Measurements from ENCODE around the gene KCNS1. TPM values are rescaled to one million over a fixed set of nuclear protein-coding genes. Genes with fewer than 3 reads are reported as not detected.

Gene KCNS1
- total and polyA plus RNA-seq, 4 donors, result 0.45 to 3.0 (median 1.3) TPM

- TF ChIP-seq, protein P1, sequence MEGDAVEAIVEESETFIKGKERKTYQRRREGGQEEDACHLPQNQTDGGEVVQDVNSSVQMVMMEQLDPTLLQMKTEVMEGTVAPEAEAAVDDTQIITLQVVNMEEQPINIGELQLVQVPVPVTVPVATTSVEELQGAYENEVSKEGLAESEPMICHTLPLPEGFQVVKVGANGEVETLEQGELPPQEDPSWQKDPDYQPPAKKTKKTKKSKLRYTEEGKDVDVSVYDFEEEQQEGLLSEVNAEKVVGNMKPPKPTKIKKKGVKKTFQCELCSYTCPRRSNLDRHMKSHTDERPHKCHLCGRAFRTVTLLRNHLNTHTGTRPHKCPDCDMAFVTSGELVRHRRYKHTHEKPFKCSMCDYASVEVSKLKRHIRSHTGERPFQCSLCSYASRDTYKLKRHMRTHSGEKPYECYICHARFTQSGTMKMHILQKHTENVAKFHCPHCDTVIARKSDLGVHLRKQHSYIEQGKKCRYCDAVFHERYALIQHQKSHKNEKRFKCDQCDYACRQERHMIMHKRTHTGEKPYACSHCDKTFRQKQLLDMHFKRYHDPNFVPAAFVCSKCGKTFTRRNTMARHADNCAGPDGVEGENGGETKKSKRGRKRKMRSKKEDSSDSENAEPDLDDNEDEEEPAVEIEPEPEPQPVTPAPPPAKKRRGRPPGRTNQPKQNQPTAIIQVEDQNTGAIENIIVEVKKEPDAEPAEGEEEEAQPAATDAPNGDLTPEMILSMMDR (IDR thresholded peaks at IDR 0.05; ENCODE audit: control extremely low read depth, extremely low read depth), result no peak
- H3K4me3 ChIP-seq, result no peak overlapping the region
- H3K9me3 ChIP-seq (ENCODE audit: control insufficient read depth in 4 of 4, insufficient read depth in 3 of 4, low read length in 3 of 4), result peaks cover 0 to 5% (median 0%) of the 10 kb centered on the region in 4 donors
- WGBS, 2 donors, result 93 to 96% methylated on average over 2 of the region's 2 CpGs
- ATAC-seq (ENCODE audit: insufficient read depth, low FRiP score) (no peak), DNase-seq (no peak)
- peak overlapping the region in 1 of 2 donors; percentile 6 for H3K9ac ChIP-seq (ENCODE audit: insufficient read depth in 1 of 2, low read length in 2 of 2)
- peaks cover 0 to 10% (median 0%) of the 10 kb centered on the region in 5 donors for H3K4me1 ChIP-seq (ENCODE audit: control insufficient read depth in 5 of 5, insufficient read depth in 5 of 5, low read length in 5 of 5)
- peaks cover 0 to 4% (median 0%) of the 10 kb centered on the region in 4 donors for H3K36me3 ChIP-seq (ENCODE audit: control insufficient read depth in 4 of 4, insufficient read depth in 4 of 4, low read length in 4 of 4)
- no peak overlapping the region for H3K27ac ChIP-seq (ENCODE audit: low read depth in 1 of 2, low read length in 1 of 2)
- H3K27me3 ChIP-seq (ENCODE audit: control insufficient read depth in 3 of 3, insufficient read depth in 3 of 3, low read length in 2 of 3), result peaks cover 3 to 28% (median 25%) of the 10 kb centered on the region in 3 donors
These were observed 6.7 kb downstream of the KCNS1 start for GRCh38 chr20:45094201-45094600.

- no peak overlapping the region for H3K27ac ChIP-seq (ENCODE audit: low read depth in 1 of 2, low read length in 1 of 2)
- H3K36me3 ChIP-seq (ENCODE audit: control insufficient read depth in 4 of 4, insufficient read depth in 4 of 4, low read length in 4 of 4), result peaks cover 0 to 4% (median 0%) of the 10 kb centered on the region in 4 donors
- no peak overlapping the region for H3K4me3 ChIP-seq
- ATAC-seq (ENCODE audit: insufficient read depth, low FRiP score), result no peak
- H3K27me3 ChIP-seq (ENCODE audit: control insufficient read depth in 3 of 3, insufficient read depth in 3 of 3, low read length in 2 of 3), result peaks cover 3 to 21% (median 18%) of the 10 kb centered on the region in 3 donors
- TF ChIP-seq, protein P1 (IDR thresholded peaks at IDR 0.05; ENCODE audit: control extremely low read depth, extremely low read depth), result no peak
- 91 to 94% methylated on average over 7 of the region's 7 CpGs for WGBS, 2 donors
- DNase-seq, result no peak
- no peak overlapping the region for H3K9ac ChIP-seq (ENCODE audit: insufficient read depth in 1 of 2, low read length in 2 of 2)
- H3K4me1 ChIP-seq (ENCODE audit: control insufficient read depth in 5 of 5, insufficient read depth in 5 of 5, low read length in 5 of 5), result peaks cover 0 to 5% (median 0%) of the 10 kb centered on the region in 5 donors
- peaks cover 0 to 5% (median 0%) of the 10 kb centered on the region in 4 donors for H3K9me3 ChIP-seq (ENCODE audit: control insufficient read depth in 4 of 4, insufficient read depth in 3 of 4, low read length in 3 of 4)
These were observed 8.0 kb downstream of the KCNS1 start for GRCh38 chr20:45092898-45093297.

DNA sequence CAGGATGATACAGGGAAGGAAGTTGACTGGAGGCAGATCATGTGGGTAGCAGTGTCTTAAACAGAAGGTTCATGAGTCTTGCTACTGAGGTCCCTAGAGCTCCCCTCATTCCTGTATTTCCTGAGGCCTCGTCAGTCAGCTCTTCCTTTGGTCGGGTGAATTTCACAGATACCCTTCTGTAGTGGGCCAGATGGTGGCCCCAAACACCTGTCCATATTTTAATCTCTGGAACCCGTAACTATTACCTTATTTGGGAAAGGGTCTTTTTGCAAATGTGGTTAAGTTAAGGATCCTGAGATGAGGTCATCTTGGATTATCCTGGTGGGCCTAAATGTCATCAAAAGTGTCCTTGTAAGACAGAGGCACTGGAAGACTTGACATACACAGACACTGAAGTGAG, 9.6 kb downstream of the KCNS1 start:
- peaks cover 0 to 6% (median 4%) of the 10 kb centered on the region in 3 donors for H3K27me3 ChIP-seq (ENCODE audit: control insufficient read depth in 3 of 3, insufficient read depth in 3 of 3, low read length in 2 of 3)
- H3K4me3 ChIP-seq, result no peak overlapping the region
- H3K4me1 ChIP-seq (ENCODE audit: control insufficient read depth in 5 of 5, insufficient read depth in 5 of 5, low read length in 5 of 5), result peaks cover 0 to 3% (median 0%) of the 10 kb centered on the region in 5 donors
- no peak overlapping the region for H3K27ac ChIP-seq (ENCODE audit: low read depth in 1 of 2, low read length in 1 of 2)
- H3K9ac ChIP-seq (ENCODE audit: insufficient read depth in 1 of 2, low read length in 2 of 2), result no peak overlapping the region
- 82 to 86% methylated on average over 3 of the region's 3 CpGs for WGBS, 2 donors
- TF ChIP-seq, protein P1 (IDR thresholded peaks at IDR 0.05; ENCODE audit: control extremely low read depth, extremely low read depth), result no peak
- H3K36me3 ChIP-seq (ENCODE audit: control insufficient read depth in 4 of 4, insufficient read depth in 4 of 4, low read length in 4 of 4), result peaks cover 0 to 4% (median 0%) of the 10 kb centered on the region in 4 donors
- peaks cover 0 to 2% (median 0%) of the 10 kb centered on the region in 4 donors for H3K9me3 ChIP-seq (ENCODE audit: control insufficient read depth in 4 of 4, insufficient read depth in 3 of 4, low read length in 3 of 4)
- no peak for DNase-seq
- no peak for ATAC-seq (ENCODE audit: insufficient read depth, low FRiP score)

DNA sequence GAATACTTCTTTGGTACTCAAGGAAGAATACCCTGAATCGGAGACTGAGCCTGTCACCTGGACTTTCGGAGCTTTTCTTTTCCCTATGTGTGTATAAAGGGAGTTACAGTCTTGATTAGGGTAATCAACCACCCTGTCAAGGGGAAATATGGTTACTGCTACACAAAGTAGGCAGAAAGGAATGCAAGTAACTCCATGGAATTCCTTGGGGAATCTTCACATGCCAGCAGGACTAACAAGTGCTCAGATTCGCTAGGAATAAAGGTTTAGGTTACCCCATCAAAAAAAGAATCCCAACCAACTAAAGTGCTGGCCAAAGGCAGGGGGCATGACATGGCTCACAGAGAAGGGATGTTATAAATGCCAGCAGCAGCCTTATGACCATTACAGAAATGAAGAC, 10.4 kb downstream of the KCNS1 start:
- ATAC-seq (ENCODE audit: insufficient read depth, low FRiP score) (no peak), DNase-seq (no peak)
- TF ChIP-seq, protein P1 (IDR thresholded peaks at IDR 0.05; ENCODE audit: control extremely low read depth, extremely low read depth), result no peak
- Histone ChIP-seq H3K27me3 (ENCODE audit: control insufficient read depth in 3 of 3, insufficient read depth in 3 of 3, low read length in 2 of 3) (no peaks in the 10 kb centered on the region), H3K9me3 (ENCODE audit: control insufficient read depth in 4 of 4, insufficient read depth in 3 of 4, low read length in 3 of 4) (peaks cover 0 to 2% (median 0%) of the 10 kb centered on the region in 4 donors), H3K9ac (ENCODE audit: insufficient read depth in 1 of 2, low read length in 2 of 2) (no peak overlapping the region), H3K36me3 (ENCODE audit: control insufficient read depth in 4 of 4, insufficient read depth in 4 of 4, low read length in 4 of 4) (peaks cover 0 to 4% (median 0%) of the 10 kb centered on the region in 4 donors), H3K4me3 (no peak overlapping the region), H3K27ac (ENCODE audit: low read depth in 1 of 2, low read length in 1 of 2) (no peak overlapping the region), H3K4me1 (ENCODE audit: control insufficient read depth in 5 of 5, insufficient read depth in 5 of 5, low read length in 5 of 5) (peaks cover 0 to 3% (median 0%) of the 10 kb centered on the region in 5 donors)
- WGBS, 2 donors, result 95 to 99% methylated on average over 3 of the region's 3 CpGs
